Mammary epithelial cell (primary cell): ENCODE measurements around the gene UBE2K.

ENCODE experiments used
- EZH2 ChIP-seq: IDR thresholded peaks from 2 replicates; pipeline ENCODE4 v1.6.1; 2012; ENCODE audit warnings: low read length, inconsistent platforms, borderline replicate concordance
- TF ChIP-seq, protein P1 (sequence below), 2 donors: IDR thresholded peaks in 1 of 2; conservative IDR thresholded peaks in 1 of 2; 2 replicates each; pipeline ENCODE4 v1.5.1; 2011 to 2012; ENCODE audit warnings: inconsistent platforms in 2 of 2, low read length in 2 of 2, mild to moderate bottlenecking in 2 of 2, control low read depth in 1 of 2, low read depth in 1 of 2; ENCODE audit not compliant: insufficient read depth in 1 of 2; ENCODE audit errors: extremely low read depth in 1 of 2

DNA sequence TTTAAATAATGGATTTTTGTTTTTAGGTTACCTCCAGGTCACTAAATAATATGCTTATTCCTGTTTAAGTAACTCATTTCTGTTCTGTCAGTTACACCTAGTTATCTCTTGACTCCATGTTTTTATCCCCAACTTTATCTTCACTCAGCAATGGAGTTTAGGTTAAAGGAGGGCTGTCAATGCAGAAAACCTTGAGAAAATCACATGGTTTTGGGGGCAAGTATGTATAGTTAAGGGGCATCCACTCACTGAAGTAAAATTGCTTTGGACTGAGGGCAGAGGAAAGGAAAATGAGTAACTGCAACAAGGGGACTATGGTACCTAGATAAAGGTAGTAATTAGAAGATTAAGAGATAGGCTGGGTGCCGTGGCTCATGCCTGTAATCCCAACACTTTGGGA lies 87.1 kb downstream of the UBE2K start:
- TF ChIP-seq, protein P1, sequence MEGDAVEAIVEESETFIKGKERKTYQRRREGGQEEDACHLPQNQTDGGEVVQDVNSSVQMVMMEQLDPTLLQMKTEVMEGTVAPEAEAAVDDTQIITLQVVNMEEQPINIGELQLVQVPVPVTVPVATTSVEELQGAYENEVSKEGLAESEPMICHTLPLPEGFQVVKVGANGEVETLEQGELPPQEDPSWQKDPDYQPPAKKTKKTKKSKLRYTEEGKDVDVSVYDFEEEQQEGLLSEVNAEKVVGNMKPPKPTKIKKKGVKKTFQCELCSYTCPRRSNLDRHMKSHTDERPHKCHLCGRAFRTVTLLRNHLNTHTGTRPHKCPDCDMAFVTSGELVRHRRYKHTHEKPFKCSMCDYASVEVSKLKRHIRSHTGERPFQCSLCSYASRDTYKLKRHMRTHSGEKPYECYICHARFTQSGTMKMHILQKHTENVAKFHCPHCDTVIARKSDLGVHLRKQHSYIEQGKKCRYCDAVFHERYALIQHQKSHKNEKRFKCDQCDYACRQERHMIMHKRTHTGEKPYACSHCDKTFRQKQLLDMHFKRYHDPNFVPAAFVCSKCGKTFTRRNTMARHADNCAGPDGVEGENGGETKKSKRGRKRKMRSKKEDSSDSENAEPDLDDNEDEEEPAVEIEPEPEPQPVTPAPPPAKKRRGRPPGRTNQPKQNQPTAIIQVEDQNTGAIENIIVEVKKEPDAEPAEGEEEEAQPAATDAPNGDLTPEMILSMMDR (conservative IDR thresholded peaks at IDR 0.05 in 1 of 2, IDR thresholded peaks at IDR 0.05 in 1 of 2; ENCODE audit: extremely low read depth in 1 of 2, insufficient read depth in 1 of 2, low read depth in 1 of 2, low read length in 2 of 2), result no peak
- TF ChIP-seq EZH2, result no peak
